GM23338 (cell line): ENCODE measurements around the gene MMP28. TPM values are rescaled to one million over a fixed set of nuclear protein-coding genes. Genes with fewer than 3 reads are reported as not detected.

Source experiments
- ATAC-seq: fragments of 200-7000 bp; cut with Tn5 transposase; 3 replicates; pipeline ENCODE4 v1.9.1; 2020
- DNase-seq: peaks from one replicate; pipeline ENCODE4 v3.0.0-alpha.2; 2015; ENCODE audit warnings: low spot score
- H2AFZ ChIP-seq: fragments of 200-600 bp; sonication (generic); 2 replicates; pipeline ENCODE4 v1.8.0; 2016; ENCODE audit warnings: antibody characterized with exemption, mild to moderate bottlenecking, moderate library complexity
- H3F3A ChIP-seq: fragments of 200-600 bp; sonication (generic); replicated peaks from 2 replicates; pipeline ENCODE4 v1.8.0; 2017; ENCODE audit warnings: antibody characterized with exemption, mixed run types, low read depth
- H3K27ac ChIP-seq: fragments of 200-600 bp; sonication (generic); 2 replicates; pipeline ENCODE4 v1.6.1; 2016; ENCODE audit warnings: low read depth
- H3K27me3 ChIP-seq: fragments of 200-600 bp; sonication (generic); 2 replicates; pipeline ENCODE4 v1.8.0; 2016; ENCODE audit warnings: mild to moderate bottlenecking, mixed run types, moderate library complexity; ENCODE audit not compliant: insufficient read depth
- H3K36me3 ChIP-seq: fragments of 200-600 bp; sonication (generic); 2 replicates; pipeline ENCODE4 v1.8.0; 2016; ENCODE audit warnings: mild to moderate bottlenecking; ENCODE audit not compliant: insufficient read depth
- H3K4me1 ChIP-seq: fragments of 200-600 bp; sonication (generic); 2 replicates; pipeline ENCODE4 v1.8.0; 2016; ENCODE audit warnings: mild to moderate bottlenecking, moderate library complexity; ENCODE audit not compliant: insufficient read depth
- H3K4me2 ChIP-seq: fragments of 200-600 bp; sonication (generic); 2 replicates; pipeline ENCODE4 v1.7.1; 2017; ENCODE audit warnings: mixed run types
- H3K4me3 ChIP-seq: fragments of 200-600 bp; sonication (generic); 2 replicates; pipeline ENCODE4 v1.6.1; 2016; ENCODE audit warnings: mixed run types
- H3K79me2 ChIP-seq: fragments of 200-600 bp; sonication (generic); replicated peaks from 2 replicates; pipeline ENCODE4 v1.8.0; 2017; ENCODE audit warnings: mild to moderate bottlenecking; ENCODE audit not compliant: insufficient read depth
- H3K9me2 ChIP-seq: fragments of 200-600 bp; sonication (generic); 2 replicates; pipeline ENCODE4 v1.8.0; 2017; ENCODE audit not compliant: insufficient read depth
- H4K20me1 ChIP-seq: fragments of 200-600 bp; sonication (generic); replicated peaks from 2 replicates; pipeline ENCODE4 v1.8.0; 2017; ENCODE audit warnings: mild to moderate bottlenecking; ENCODE audit not compliant: insufficient read depth
- H3K27ac Mint-ChIP-seq: 2 replicates; pipeline ENCODE4 v1.8.0; 2020; ENCODE audit warnings: inconsistent platforms, mild to moderate bottlenecking, moderate library complexity, mixed read lengths
- H3K27me3 Mint-ChIP-seq: 3 replicates; pipeline ENCODE4 v1.8.0; 2022; ENCODE audit warnings: low read depth, mild to moderate bottlenecking, moderate library complexity, mixed read lengths, inconsistent platforms; ENCODE audit not compliant: insufficient read depth, poor library complexity
- H3K36me3 Mint-ChIP-seq: 3 replicates; pipeline ENCODE4 v1.8.0; 2021; ENCODE audit warnings: low read depth, mild to moderate bottlenecking, inconsistent platforms, moderate library complexity, mixed read lengths
- H3K4me1 Mint-ChIP-seq: 3 replicates; pipeline ENCODE4 v1.8.0; 2020; ENCODE audit warnings: mild to moderate bottlenecking, inconsistent platforms, mixed read lengths
- H3K4me3 Mint-ChIP-seq: 3 replicates; pipeline ENCODE4 v1.8.0; 2021; ENCODE audit warnings: moderate library complexity, mild to moderate bottlenecking, inconsistent platforms, mixed read lengths
- H3K9me3 Mint-ChIP-seq: 3 replicates; pipeline ENCODE4 v1.8.0; 2020; ENCODE audit warnings: moderate library complexity, mild to moderate bottlenecking, inconsistent platforms, mixed read lengths
- CTCF ChIP-seq, 2 experiments: fragments of 200-600 bp in 1 of 2; sonication (generic) in 1 of 2; conservative IDR thresholded peaks; 2 replicates each; pipeline versions ENCODE4 v1.5.1 to v1.6.1; 2016 to 2017; ENCODE audit warnings: antibody characterized with exemption in 2 of 2, low read depth in 2 of 2, mild to moderate bottlenecking in 2 of 2, moderate library complexity in 1 of 2
- EZH2 ChIP-seq: fragments of 200-600 bp; sonication (generic); IDR thresholded peaks from one replicate; pipeline ENCODE4 v1.8.0; 2017; ENCODE audit warnings: antibody characterized with exemption, mild to moderate bottlenecking, low read depth; ENCODE audit not compliant: unreplicated experiment
- EZH2phosphoT487 ChIP-seq: fragments of 200-600 bp; sonication (generic); IDR thresholded peaks from one replicate; pipeline ENCODE4 v1.8.1; 2018; ENCODE audit warnings: antibody characterized with exemption; ENCODE audit not compliant: unreplicated experiment
- JUNB ChIP-seq: IDR thresholded peaks from one replicate; pipeline ENCODE4 v1.6.1; 2016; ENCODE audit warnings: antibody characterized with exemption; ENCODE audit not compliant: unreplicated experiment
- NANOG ChIP-seq: IDR thresholded peaks from 2 replicates; pipeline ENCODE4 v1.6.1; 2016; ENCODE audit warnings: antibody characterized with exemption, borderline replicate concordance
- POLR2AphosphoS5 ChIP-seq: IDR thresholded peaks from 2 replicates; pipeline ENCODE4 v1.6.1; 2016; ENCODE audit warnings: antibody characterized with exemption, low read depth
- REST ChIP-seq: IDR thresholded peaks from one replicate; pipeline ENCODE4 v1.6.1; 2018; ENCODE audit warnings: antibody characterized with exemption; ENCODE audit not compliant: unreplicated experiment
- STAT1 ChIP-seq: IDR thresholded peaks from one replicate; pipeline ENCODE4 v1.6.1; 2016; ENCODE audit warnings: antibody characterized with exemption; ENCODE audit not compliant: unreplicated experiment
- ZNF114 ChIP-seq: fragments of 250-450 bp; sonication (Bioruptor Pico); IDR thresholded peaks from 2 replicates; pipeline ENCODE4 v1.5.0; 2020; ENCODE audit warnings: mild to moderate bottlenecking, moderate library complexity
- ZNF331 ChIP-seq: fragments of 250-450 bp; sonication (Bioruptor Pico); IDR thresholded peaks from 2 replicates; pipeline ENCODE4 v1.5.0; 2020; ENCODE audit warnings: low read depth, mild to moderate bottlenecking, moderate library complexity
- ZNF462 ChIP-seq: fragments of 250-450 bp; sonication (Bioruptor Pico); IDR thresholded peaks from 2 replicates; pipeline ENCODE4 v1.5.0; 2020; ENCODE audit warnings: mild to moderate bottlenecking, moderate library complexity
- polyA plus RNA-seq: library from polyadenylated mRNA; unstranded; fragments of >200 nt; fragmentation: Nextera tagmentation; extraction: Ambion mirVana; gene quantifications from 2 replicates; pipeline ENCODE4 v1.2.1, GENCODE V29; 2016
- total RNA-seq: library from RNA; depleted of rRNA; stranded (reverse); fragments of >200 nt; shearing (Covaris generic); gene quantifications from 2 replicates; pipeline ENCODE4 v1.2.3, GENCODE V29; 2014

Gene MMP28
- total and polyA plus RNA-seq, 2 experiments from 2014 or later: not detected

GRCh38 chr17:35841505-35841904 lies 46.1 kb upstream of the MMP28 start (continued):
- TF ChIP-seq ZNF462 (CRISPR knock-in tag) (no peak), ZNF114 (CRISPR knock-in tag) (no peak)

GRCh38 chr17:35841101-35841500 lies 45.7 kb upstream of the MMP28 start:
- Histone ChIP-seq H3K4me1 (no peaks in the 10 kb centered on the region), H3K27ac (no peak overlapping the region), H3K4me3 (no peak overlapping the region), H3F3A (peaks cover 11% of the 10 kb centered on the region; the same call in 1 of the 2 replicates), H3K36me3 (peaks cover 89% of the 10 kb centered on the region), H2AFZ (no peak overlapping the region), H3K79me2 (peaks cover 10% of the 10 kb centered on the region), H3K9me2 (no peaks in the 10 kb centered on the region), H3K27me3 (no peaks in the 10 kb centered on the region), H4K20me1 (peaks cover 31% of the 10 kb centered on the region), H3K4me2 (no peak overlapping the region)
- no peaks in the 10 kb centered on the region for H3K27me3 Mint-ChIP-seq
- no peak for DNase-seq
- no peak for ATAC-seq
- H3K4me1 Mint-ChIP-seq: no peaks in the 10 kb centered on the region
- H3K4me3 Mint-ChIP-seq: no peak overlapping the region
- no peak overlapping the region for H3K27ac Mint-ChIP-seq
- H3K9me3 Mint-ChIP-seq: no peaks in the 10 kb centered on the region
- H3K36me3 Mint-ChIP-seq: peaks cover 93% of the 10 kb centered on the region
- TF ChIP-seq ZNF114 (CRISPR knock-in tag): no peak
- TF ChIP-seq STAT1: no peak
- TF ChIP-seq POLR2AphosphoS5: no peak
- no peak for TF ChIP-seq REST
- no peak for TF ChIP-seq EZH2
- TF ChIP-seq EZH2phosphoT487: no peak
- TF ChIP-seq NANOG: no peak
- TF ChIP-seq ZNF331 (CRISPR knock-in tag): no peak
- TF ChIP-seq CTCF (conservative IDR thresholded peaks at IDR 0.05; ENCODE audit: low read depth in 2 of 2): no peak
- TF ChIP-seq JUNB: no peak
